Fibroblast of lung (primary cell): ENCODE results near the gene LRAT. TPM values are rescaled to one million over a fixed set of nuclear protein-coding genes. Genes with fewer than 3 reads are reported as not detected.

Experiments used
- DNase-seq, 2 donors: peaks; one replicate each; pipeline versions ENCODE4 v3.0.0 to v3.0.0-alpha.2; 2010; ENCODE audit warnings: low read depth in 2 of 2
- H2AFZ ChIP-seq: 2 replicates; pipeline ENCODE4 v1.5.1; 2012; ENCODE audit warnings: low read length, control low read depth, inconsistent platforms
- H3K27ac ChIP-seq: 2 replicates; pipeline ENCODE4 v1.5.1; 2011; ENCODE audit warnings: low read length, control low read depth; ENCODE audit not compliant: insufficient read depth
- H3K27me3 ChIP-seq: 2 replicates; pipeline ENCODE4 v1.5.1; 2011; ENCODE audit warnings: mild to moderate bottlenecking, low read length; ENCODE audit not compliant: control insufficient read depth, insufficient read depth
- H3K36me3 ChIP-seq: 2 replicates; pipeline ENCODE4 v1.5.1; 2011; ENCODE audit warnings: low read length; ENCODE audit not compliant: control insufficient read depth, insufficient read depth
- H3K4me1 ChIP-seq: 2 replicates; pipeline ENCODE4 v1.5.1; 2011; ENCODE audit warnings: low read length; ENCODE audit not compliant: control insufficient read depth, insufficient read depth; ENCODE audit errors: extremely low read depth
- H3K4me2 ChIP-seq: 2 replicates; pipeline ENCODE4 v1.5.1; 2011; ENCODE audit warnings: low read length, control low read depth; ENCODE audit not compliant: insufficient read depth; ENCODE audit errors: extremely low read depth
- H3K4me3 ChIP-seq, 4 experiments: fragments of 200-600 bp in 1 of 4; sonication (generic) in 1 of 4; replicated peaks in 1 of 4; 2 replicates each; pipeline ENCODE4 v1.5.1; 2011 to 2016; ENCODE audit warnings: low read length in 4 of 4, low read depth in 3 of 4, mild to moderate bottlenecking in 3 of 4, control low read depth in 2 of 4, inconsistent platforms in 1 of 4, mixed read lengths in 1 of 4; ENCODE audit not compliant: insufficient read depth in 1 of 4; ENCODE audit errors: control extremely low read depth in 1 of 4
- H3K79me2 ChIP-seq: 2 replicates; pipeline ENCODE4 v1.5.1; 2012; ENCODE audit warnings: mild to moderate bottlenecking, low read length, inconsistent platforms; ENCODE audit not compliant: control insufficient read depth, insufficient read depth
- H3K9ac ChIP-seq: 2 replicates; pipeline ENCODE4 v1.5.1; 2011; ENCODE audit warnings: mild to moderate bottlenecking, low read length, control low read depth; ENCODE audit not compliant: insufficient read depth
- H3K9me3 ChIP-seq: 2 replicates; pipeline ENCODE4 v1.5.1; 2012; ENCODE audit warnings: low read depth, low read length; ENCODE audit not compliant: control insufficient read depth, insufficient read depth
- H4K20me1 ChIP-seq: 2 replicates; pipeline ENCODE4 v1.5.1; 2011; ENCODE audit warnings: low read length; ENCODE audit not compliant: control insufficient read depth, insufficient read depth; ENCODE audit errors: extremely low read depth
- EZH2 ChIP-seq: IDR thresholded peaks from 2 replicates; pipeline ENCODE4 v1.5.1; 2012; ENCODE audit warnings: low read length, control low read depth, mild to moderate bottlenecking; ENCODE audit errors: missing control alignments
- polyA minus RNA-seq: library from RNA; depleted of rRNA, polyadenylated mRNA; stranded (reverse); fragments of >200 nt; gene quantifications from 2 replicates; pipeline ENCODE4 v1.2.3, GENCODE V29; 2011; ENCODE audit warnings: low replicate concordance
- polyA plus RNA-seq, 2 donors: library from polyadenylated mRNA; depleted of rRNA in 1 of 2; stranded (reverse) in 1 of 2; unstranded in 1 of 2; fragments of >200 nt; gene quantifications; 2 replicates each; pipeline ENCODE4 v1.2.1, GENCODE V29; 2011 to 2012; ENCODE audit warnings: missing spikeins in 1 of 2
- total RNA-seq: library from RNA; depleted of rRNA; stranded (reverse); fragments of >200 nt; gene quantifications from 2 replicates; pipeline ENCODE4 v1.2.1, GENCODE V29; 2014
- TF ChIP-seq, protein P1 (sequence below), 2 donors: IDR thresholded peaks in 1 of 2; conservative IDR thresholded peaks in 1 of 2; 1 replicate in 1 of 2; 2 replicates in 1 of 2; pipeline ENCODE4 v1.5.1; 2011 to 2012; ENCODE audit warnings: low read length in 2 of 2, control low read depth in 1 of 2, inconsistent platforms in 1 of 2, low read depth in 1 of 2, mild to moderate bottlenecking in 1 of 2

Gene LRAT
- total RNA-seq (under 0.01 TPM in 2 replicates), polyA plus RNA-seq (0.03 and 0.08 TPM in 2 replicates), polyA minus RNA-seq (not detected in 2 replicates)
- 0.05 and 0.13 TPM in 2 replicates for polyA plus RNA-seq (2012)

DNA sequence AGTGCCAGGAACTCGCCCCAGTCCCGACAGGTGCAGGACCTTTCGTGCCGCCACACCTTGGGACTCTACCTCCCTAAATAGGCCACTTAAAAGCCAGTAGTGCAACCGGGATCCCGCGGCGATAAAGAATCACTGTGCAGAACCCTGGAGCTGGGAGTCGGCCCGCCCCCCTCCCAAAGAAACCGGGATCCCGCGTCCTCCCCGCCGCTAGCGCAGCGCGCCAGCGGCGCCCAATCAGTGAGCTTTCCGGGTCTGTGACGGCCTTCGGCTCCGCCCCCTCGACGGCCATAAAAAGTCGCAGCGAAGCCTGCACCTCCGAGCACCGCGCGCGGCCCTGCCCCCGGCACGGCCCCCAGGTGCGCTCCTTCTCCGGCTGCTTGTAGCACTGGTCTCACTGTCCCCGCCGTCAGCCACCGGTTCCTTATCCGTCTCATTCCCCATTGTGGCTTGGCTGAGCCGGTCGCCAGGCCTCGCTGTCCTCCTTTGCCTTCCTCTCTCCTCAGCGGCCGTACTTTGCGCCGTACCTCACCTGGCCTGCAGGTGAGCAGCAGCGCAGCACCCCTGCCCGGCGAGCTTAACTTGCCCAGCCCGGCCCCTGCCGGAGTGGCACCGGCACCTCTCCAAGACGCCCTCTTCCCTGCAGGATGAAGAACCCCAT is at the start of gene LRAT:
TSS of gene LRAT (plus strand) at position 318 of the 658 bp plus-strand sequence. CDS start at position 645, 327 bp downstream.
- DNase-seq = no peak
- H3K4me2 ChIP-seq = peak within 1 kb of the TSS; percentile 82

DNA sequence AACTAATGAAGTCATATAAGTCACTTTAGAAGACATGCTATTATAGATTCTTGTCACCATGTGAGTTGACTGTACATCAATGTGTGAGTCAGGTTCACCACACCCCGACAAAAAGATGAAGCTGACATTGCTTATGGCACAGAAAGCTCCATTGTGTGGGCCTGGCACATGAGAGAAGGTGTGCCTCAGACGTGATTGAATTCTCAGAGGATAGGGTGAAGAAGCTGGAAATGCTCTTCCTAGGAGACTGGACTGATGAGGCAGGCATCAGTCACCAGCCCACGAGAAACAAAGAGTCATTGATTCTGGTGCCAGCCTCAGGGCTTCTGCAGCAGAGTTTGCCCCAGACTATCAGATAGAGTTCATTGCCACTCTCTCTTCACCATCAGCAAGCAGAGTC is 35.9 kb upstream of the LRAT start:
- no peak overlapping the region for H3K4me2 ChIP-seq
- no peak for DNase-seq
- no peaks in the 10 kb centered on the region for H3K9me3 ChIP-seq
- H4K20me1 ChIP-seq = no peaks in the 10 kb centered on the region
- H3K4me3 ChIP-seq = no peak overlapping the region
- H3K9ac ChIP-seq = no peak overlapping the region
- H3K79me2 ChIP-seq = no peaks in the 10 kb centered on the region
- no peaks in the 10 kb centered on the region for H3K4me1 ChIP-seq
- no peak overlapping the region for H3K27ac ChIP-seq
- no peaks in the 10 kb centered on the region for H3K27me3 ChIP-seq
- no peaks in the 10 kb centered on the region for H3K36me3 ChIP-seq
- no peak for TF ChIP-seq EZH2
- TF ChIP-seq, protein P1, sequence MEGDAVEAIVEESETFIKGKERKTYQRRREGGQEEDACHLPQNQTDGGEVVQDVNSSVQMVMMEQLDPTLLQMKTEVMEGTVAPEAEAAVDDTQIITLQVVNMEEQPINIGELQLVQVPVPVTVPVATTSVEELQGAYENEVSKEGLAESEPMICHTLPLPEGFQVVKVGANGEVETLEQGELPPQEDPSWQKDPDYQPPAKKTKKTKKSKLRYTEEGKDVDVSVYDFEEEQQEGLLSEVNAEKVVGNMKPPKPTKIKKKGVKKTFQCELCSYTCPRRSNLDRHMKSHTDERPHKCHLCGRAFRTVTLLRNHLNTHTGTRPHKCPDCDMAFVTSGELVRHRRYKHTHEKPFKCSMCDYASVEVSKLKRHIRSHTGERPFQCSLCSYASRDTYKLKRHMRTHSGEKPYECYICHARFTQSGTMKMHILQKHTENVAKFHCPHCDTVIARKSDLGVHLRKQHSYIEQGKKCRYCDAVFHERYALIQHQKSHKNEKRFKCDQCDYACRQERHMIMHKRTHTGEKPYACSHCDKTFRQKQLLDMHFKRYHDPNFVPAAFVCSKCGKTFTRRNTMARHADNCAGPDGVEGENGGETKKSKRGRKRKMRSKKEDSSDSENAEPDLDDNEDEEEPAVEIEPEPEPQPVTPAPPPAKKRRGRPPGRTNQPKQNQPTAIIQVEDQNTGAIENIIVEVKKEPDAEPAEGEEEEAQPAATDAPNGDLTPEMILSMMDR (conservative IDR thresholded peaks at IDR 0.05 in 1 of 2, IDR thresholded peaks at IDR 0.05 in 1 of 2; ENCODE audit: low read depth in 1 of 2, low read length in 2 of 2) = no peak
- H2AFZ ChIP-seq = no peak overlapping the region

More for the DNA sequence above, at the start of gene LRAT:
- H3K27me3 ChIP-seq = peaks cover 26% of the 10 kb centered on the region
- H3K27ac ChIP-seq = no peak within 1 kb of the TSS
- H3K79me2 ChIP-seq = no peaks in the 10 kb centered on the region
- H3K4me3 ChIP-seq = peak within 1 kb of the TSS; percentile 18 to 59 (median 31)
- no peaks in the 10 kb centered on the region for H3K36me3 ChIP-seq
- no peak for TF ChIP-seq EZH2
- no peak within 1 kb of the TSS for H3K9ac ChIP-seq
- no peak within 1 kb of the TSS for H2AFZ ChIP-seq
- no peaks in the 10 kb centered on the region for H3K4me1 ChIP-seq
- H3K9me3 ChIP-seq = no peaks in the 10 kb centered on the region
- no peaks in the 10 kb centered on the region for H4K20me1 ChIP-seq

DNA sequence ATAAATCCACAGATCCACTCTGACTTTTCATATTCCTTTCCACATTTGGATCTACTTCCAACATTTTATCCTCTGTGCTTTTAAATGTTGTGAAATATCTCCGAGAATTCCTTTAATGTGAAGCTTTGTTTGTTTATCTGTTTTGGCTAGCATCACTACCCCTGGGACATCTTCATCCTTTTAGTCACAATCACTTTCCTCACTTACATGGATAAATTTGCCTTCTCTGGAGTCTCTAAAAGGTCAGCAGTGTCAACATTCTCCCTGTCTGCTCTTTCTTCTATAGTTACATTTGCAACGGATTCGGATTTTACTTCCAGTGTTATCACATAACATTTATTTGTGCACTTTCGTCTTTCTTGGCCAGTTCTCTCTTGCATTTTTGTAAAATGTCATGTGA is 34.2 kb upstream of the LRAT start:
- no peak overlapping the region for H3K4me3 ChIP-seq
- H3K4me1 ChIP-seq = no peaks in the 10 kb centered on the region
- no peaks in the 10 kb centered on the region for H4K20me1 ChIP-seq
- no peaks in the 10 kb centered on the region for H3K27me3 ChIP-seq
- H3K36me3 ChIP-seq = no peaks in the 10 kb centered on the region
- H3K79me2 ChIP-seq = no peaks in the 10 kb centered on the region
- H3K9me3 ChIP-seq = no peaks in the 10 kb centered on the region
- no peak overlapping the region for H3K27ac ChIP-seq
- no peak overlapping the region for H3K9ac ChIP-seq
- DNase-seq = no peak
- H3K4me2 ChIP-seq = no peak overlapping the region
- no peak overlapping the region for H2AFZ ChIP-seq
- TF ChIP-seq, protein P1 (conservative IDR thresholded peaks at IDR 0.05 in 1 of 2, IDR thresholded peaks at IDR 0.05 in 1 of 2; ENCODE audit: low read depth in 1 of 2, low read length in 2 of 2) = no peak
- no peak for TF ChIP-seq EZH2
